ENCODE measurements around the gene RGPD3. TPM values are rescaled to one million over a fixed set of nuclear protein-coding genes. Genes with fewer than 3 reads are reported as not detected.
"Not testable (repeated sequence)": the region's sequence is repeated elsewhere in the genome, so short reads cannot be mapped to it uniquely, and the experiment has no call there.

RGPD3 gene
- 0.07 to 0.11 TPM (median 0.11 TPM) in 3 replicates for total RNA-seq (2021)
- percentile 11 among the genes with signal in this experiment for Bru-seq, nascent RNA
- long read RNA-seq, experiment 1, result 0 reads
- long read RNA-seq, experiment 2, result 0 reads
- long read RNA-seq, experiment 3, result 0 reads

- H3K9me3 Mint-ChIP-seq; H3K36me3 Mint-ChIP-seq; ATAC-seq; H3K27ac Mint-ChIP-seq; H3K27me3 Mint-ChIP-seq (ENCODE audit: low read depth); POLR2A ChIA-PET; CTCF ChIA-PET; H3K4me3 Mint-ChIP-seq; DNase-seq (ENCODE audit: low spot score); H3K4me1 Mint-ChIP-seq: not testable (repeated sequence)
Observed at GRCh38 chr2:106468107-106468506, at the start of gene RGPD3. Gene RGPD3 (minus strand): TSS chr2:106468413. CDS start chr2:106468288, 125 bp downstream.

GRCh38 chr2:106517329-106517728 lies 49.1 kb upstream of the RGPD3 start:
- H3K4me3 Mint-ChIP-seq, result no peak overlapping the region
- no peaks in the 10 kb centered on the region for H3K36me3 Mint-ChIP-seq
- no peak for DNase-seq (ENCODE audit: low spot score)
- ChIA-PET CTCF (interaction anchor here (1.2 to 1.6 kb wide), 2 partner anchors 26 to 412 kb away, joined by 3 read pairs; no protein-coding TSS in a partner anchor), POLR2A (no interaction called here)
- TF ChIP-seq KAT7 (CRISPR knock-in tag; IDR thresholded peaks at IDR 0.05; ENCODE audit: borderline replicate concordance) (no peak), ZNF396 (CRISPR knock-in tag; IDR thresholded peaks at IDR 0.05; ENCODE audit: borderline replicate concordance) (no peak), SP1 (CRISPR knock-in tag; conservative IDR thresholded peaks at IDR 0.05) (no peak), ZNF317 (CRISPR knock-in tag; IDR thresholded peaks at IDR 0.05; ENCODE audit: borderline replicate concordance, low read depth) (no peak), TP53 (CRISPR knock-in tag; IDR thresholded peaks at IDR 0.05) (no peak), HMGA2 (CRISPR knock-in tag; IDR thresholded peaks at IDR 0.05) (no peak), STAT6 (CRISPR knock-in tag; conservative IDR thresholded peaks at IDR 0.05; ENCODE audit: low read depth) (no peak), ATF1 (CRISPR knock-in tag; IDR thresholded peaks at IDR 0.05) (no peak), ZNF671 (CRISPR knock-in tag; IDR thresholded peaks at IDR 0.05) (no peak), ZNF281 (CRISPR knock-in tag; IDR thresholded peaks at IDR 0.05) (no peak), SOX15 (CRISPR knock-in tag; IDR thresholded peaks at IDR 0.05) (no peak), AFF4 (CRISPR knock-in tag; IDR thresholded peaks at IDR 0.05; ENCODE audit: borderline replicate concordance) (no peak), TEAD1 (CRISPR knock-in tag; IDR thresholded peaks at IDR 0.05) (no peak), ZBTB43 (CRISPR knock-in tag; IDR thresholded peaks at IDR 0.05) (no peak), ZSCAN18 (CRISPR knock-in tag; IDR thresholded peaks at IDR 0.05) (no peak)
- no peak for ATAC-seq
- H3K27ac Mint-ChIP-seq, result no peak overlapping the region
- no peaks in the 10 kb centered on the region for H3K27me3 Mint-ChIP-seq (ENCODE audit: low read depth)
- H3K9me3 Mint-ChIP-seq, result no peaks in the 10 kb centered on the region
- no peaks in the 10 kb centered on the region for H3K4me1 Mint-ChIP-seq
